K562 (cell line): ENCODE results near the gene SAMD8. TPM values are rescaled to one million over a fixed set of nuclear protein-coding genes. Genes with fewer than 3 reads are reported as not detected.
A peak's percentile ranks its signal among the peaks of the same experiment; 100 is the strongest.

Experiments used
- CCNT2 ChIP-seq: IDR thresholded peaks from 2 replicates; pipeline ENCODE4 v1.6.1; 2011; ENCODE audit warnings: borderline replicate concordance, low read depth, mild to moderate bottlenecking, moderate library complexity, mixed read lengths, low read length; ENCODE audit not compliant: insufficient read length; ENCODE audit errors: extremely low read depth
- FOXP1 ChIP-seq: sonication (generic); formaldehyde crosslinking; IDR thresholded peaks from 2 replicates; pipeline ENCODE4 v1.8.0; 2022; ENCODE audit warnings: mild to moderate bottlenecking, missing genetic modification reagents
- GTF2A2 ChIP-seq: IDR thresholded peaks from 2 replicates; pipeline ENCODE4 v1.6.1; 2016; ENCODE audit warnings: mild to moderate bottlenecking, missing genetic modification characterization, missing compliant biosample characterization
- MAZ ChIP-seq, 2 experiments: fragments of 450-650 bp in 1 of 2; sonication (generic) in 1 of 2; formaldehyde crosslinking; IDR thresholded peaks in 1 of 2; conservative IDR thresholded peaks in 1 of 2; 2 replicates each; pipeline versions ENCODE4 v1.4.0 to v1.5.0; 2020; ENCODE audit warnings: mild to moderate bottlenecking in 1 of 2, missing genetic modification reagents in 1 of 2
- NCOR1 ChIP-seq: fragments of 450-650 bp; IDR thresholded peaks from 2 replicates; pipeline ENCODE4 v1.6.1; 2016; ENCODE audit warnings: mild to moderate bottlenecking, moderate library complexity
- NFXL1 ChIP-seq: fragments of 450-650 bp; formaldehyde crosslinking; IDR thresholded peaks from 2 replicates; pipeline ENCODE4 v1.4.0; 2021; ENCODE audit warnings: mild to moderate bottlenecking
- RBM34 ChIP-seq: fragments of 200-400 bp; formaldehyde crosslinking; IDR thresholded peaks from 2 replicates; pipeline ENCODE4 v1.6.1; 2018; ENCODE audit warnings: low read length, borderline replicate concordance; ENCODE audit not compliant: insufficient read depth
- SP2 ChIP-seq: IDR thresholded peaks from 2 replicates; pipeline ENCODE4 v1.6.1; 2011; ENCODE audit warnings: mild to moderate bottlenecking, low read depth, low read length, moderate library complexity; ENCODE audit not compliant: poor library complexity, severe bottlenecking; ENCODE audit errors: extremely low read depth
- ZKSCAN8 ChIP-seq: fragments of 200-800 bp; sonication (Bioruptor generic); IDR thresholded peaks from 2 replicates; pipeline ENCODE4 v1.6.1; 2016; ENCODE audit warnings: missing genetic modification characterization, missing compliant biosample characterization
- ZNF79 ChIP-seq: fragments of 250-450 bp; sonication (Bioruptor Pico); IDR thresholded peaks from 2 replicates; pipeline ENCODE4 v1.4.0; 2020; ENCODE audit warnings: low read depth, mild to moderate bottlenecking, moderate library complexity
- polyA plus RNA-seq, 8 experiments: library from polyadenylated mRNA; depleted of rRNA in 4 of 8; stranded (reverse) in 5 of 8; unstranded in 3 of 8; fragments of >200 nt; fragmentation: Nextera tagmentation in 2 of 8; fragmentation: Illumina TruSeq in 1 of 8; extraction: Ambion mirVana in 2 of 8; extraction: Trizol in 1 of 8; gene quantifications; 2 replicates each; pipeline versions ENCODE4 v1.2.1 to v1.2.3, GENCODE V29; 2011 to 2014; ENCODE audit warnings: inconsistent platforms in 1 of 8, missing spikeins in 1 of 8
- total RNA-seq, 7 experiments: library from RNA; depleted of rRNA in 6 of 7; stranded (reverse); fragments of >200 nt in 6 of 7; fragmentation: Illumina TruSeq in 2 of 7; extraction: Trizol in 2 of 7; gene quantifications; 2 replicates each; pipeline versions ENCODE4 v1.2.1 to v1.2.3, GENCODE V29; 2011 to 2021; ENCODE audit warnings: low replicate concordance in 1 of 7
- TF ChIP-seq, protein P1 (sequence below): fragments of 250-450 bp; sonication (Bioruptor Pico); IDR thresholded peaks from 2 replicates; pipeline ENCODE4 v1.4.0; 2020; ENCODE audit warnings: mild to moderate bottlenecking, moderate library complexity
- TF ChIP-seq, protein P2 (sequence below): fragments of 250-450 bp; sonication (Bioruptor Pico); IDR thresholded peaks from 2 replicates; pipeline ENCODE4 v1.8.0; 2021; ENCODE audit warnings: borderline replicate concordance, mild to moderate bottlenecking, moderate library complexity; ENCODE audit not compliant: poor library complexity, severe bottlenecking
- TF ChIP-seq, protein P3 (sequence below): sonication (generic); formaldehyde crosslinking; IDR thresholded peaks from 2 replicates; pipeline ENCODE4 v1.8.0; 2022; ENCODE audit warnings: mild to moderate bottlenecking, missing genetic modification reagents
- TF ChIP-seq, protein P4 (sequence below), 2 experiments: fragments of 450-650 bp; IDR thresholded peaks; 2 replicates each; pipeline ENCODE4 v1.6.1; 2016; ENCODE audit warnings: mild to moderate bottlenecking in 2 of 2, borderline replicate concordance in 1 of 2, low read depth in 1 of 2, moderate library complexity in 1 of 2

SAMD8 gene
- total and polyA plus RNA-seq, 9 of the 15 experiments (the other 6 are each of a cell fraction or from before 2014, with no cell fraction given) = 2.7 to 16.1 (median 6.2) TPM

DNA sequence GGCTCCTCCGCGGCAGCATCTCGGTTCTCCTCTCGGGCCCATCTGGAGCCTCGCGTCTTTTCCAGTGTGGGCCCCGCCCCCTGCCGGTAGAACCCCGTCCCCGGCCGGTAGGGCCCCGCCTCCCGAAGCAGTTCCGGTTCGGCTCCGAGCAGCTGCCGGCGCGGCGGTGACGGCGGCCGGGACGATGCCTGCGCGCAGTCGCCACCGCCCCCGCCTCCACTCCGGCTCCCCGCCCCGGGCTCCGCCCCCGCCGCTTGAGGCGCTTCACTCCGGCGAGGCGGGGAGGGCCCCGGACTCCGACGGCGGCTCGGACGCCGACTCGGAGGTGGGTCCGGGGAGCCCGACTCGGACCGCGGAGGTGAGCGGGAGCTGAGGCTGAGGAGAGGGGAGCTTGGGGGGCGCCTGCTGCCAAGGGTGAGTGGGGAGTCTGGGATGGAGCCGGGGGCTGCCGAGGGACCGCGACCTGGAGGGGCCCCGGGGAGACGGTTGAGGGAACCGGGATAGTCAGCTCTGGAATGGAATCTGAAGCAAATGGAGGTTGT, at the start of gene SAMD8 (continued):
- TF ChIP-seq, protein P1, sequence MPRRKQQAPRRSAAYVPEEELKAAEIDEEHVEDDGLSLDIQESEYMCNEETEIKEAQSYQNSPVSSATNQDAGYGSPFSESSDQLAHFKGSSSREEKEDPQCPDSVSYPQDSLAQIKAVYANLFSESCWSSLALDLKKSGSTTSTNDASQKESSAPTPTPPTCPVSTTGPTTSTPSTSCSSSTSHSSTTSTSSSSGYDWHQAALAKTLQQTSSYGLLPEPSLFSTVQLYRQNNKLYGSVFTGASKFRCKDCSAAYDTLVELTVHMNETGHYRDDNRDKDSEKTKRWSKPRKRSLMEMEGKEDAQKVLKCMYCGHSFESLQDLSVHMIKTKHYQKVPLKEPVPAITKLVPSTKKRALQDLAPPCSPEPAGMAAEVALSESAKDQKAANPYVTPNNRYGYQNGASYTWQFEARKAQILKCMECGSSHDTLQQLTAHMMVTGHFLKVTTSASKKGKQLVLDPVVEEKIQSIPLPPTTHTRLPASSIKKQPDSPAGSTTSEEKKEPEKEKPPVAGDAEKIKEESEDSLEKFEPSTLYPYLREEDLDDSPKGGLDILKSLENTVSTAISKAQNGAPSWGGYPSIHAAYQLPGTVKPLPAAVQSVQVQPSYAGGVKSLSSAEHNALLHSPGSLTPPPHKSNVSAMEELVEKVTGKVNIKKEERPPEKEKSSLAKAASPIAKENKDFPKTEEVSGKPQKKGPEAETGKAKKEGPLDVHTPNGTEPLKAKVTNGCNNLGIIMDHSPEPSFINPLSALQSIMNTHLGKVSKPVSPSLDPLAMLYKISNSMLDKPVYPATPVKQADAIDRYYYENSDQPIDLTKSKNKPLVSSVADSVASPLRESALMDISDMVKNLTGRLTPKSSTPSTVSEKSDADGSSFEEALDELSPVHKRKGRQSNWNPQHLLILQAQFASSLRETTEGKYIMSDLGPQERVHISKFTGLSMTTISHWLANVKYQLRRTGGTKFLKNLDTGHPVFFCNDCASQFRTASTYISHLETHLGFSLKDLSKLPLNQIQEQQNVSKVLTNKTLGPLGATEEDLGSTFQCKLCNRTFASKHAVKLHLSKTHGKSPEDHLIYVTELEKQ (CRISPR knock-in tag) = no peak
- TF ChIP-seq NFXL1 (CRISPR knock-in tag) (no peak), NCOR1 (no peak), CCNT2 (peak; percentile 93), RBM34 (no peak), ZNF79 (no peak), ZKSCAN8 (CRISPR knock-in tag) (no peak), MAZ (CRISPR knock-in tag; conservative IDR thresholded peaks at IDR 0.05 in 1 of 2, IDR thresholded peaks at IDR 0.05 in 1 of 2) (peak; percentile 67 to 90; a peak in 3 of 4 replicates), FOXP1 (CRISPR knock-in tag) (peak; percentile 77; the same call in 1 of the 2 replicates), GTF2A2 (tag) (no peak), SP2 (no peak)
- TF ChIP-seq, protein P2, sequence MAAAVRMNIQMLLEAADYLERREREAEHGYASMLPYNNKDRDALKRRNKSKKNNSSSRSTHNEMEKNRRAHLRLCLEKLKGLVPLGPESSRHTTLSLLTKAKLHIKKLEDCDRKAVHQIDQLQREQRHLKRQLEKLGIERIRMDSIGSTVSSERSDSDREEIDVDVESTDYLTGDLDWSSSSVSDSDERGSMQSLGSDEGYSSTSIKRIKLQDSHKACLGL (CRISPR knock-in tag) = no peak
- TF ChIP-seq, protein P3, sequence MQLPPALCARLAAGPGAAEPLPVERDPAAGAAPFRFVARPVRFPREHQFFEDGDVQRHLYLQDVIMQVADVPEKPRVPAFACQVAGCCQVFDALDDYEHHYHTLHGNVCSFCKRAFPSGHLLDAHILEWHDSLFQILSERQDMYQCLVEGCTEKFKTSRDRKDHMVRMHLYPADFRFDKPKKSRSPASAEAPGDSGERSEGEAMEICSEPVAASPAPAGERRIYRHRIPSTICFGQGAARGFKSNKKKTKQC (CRISPR knock-in tag) = no peak
- TF ChIP-seq, protein P4, sequence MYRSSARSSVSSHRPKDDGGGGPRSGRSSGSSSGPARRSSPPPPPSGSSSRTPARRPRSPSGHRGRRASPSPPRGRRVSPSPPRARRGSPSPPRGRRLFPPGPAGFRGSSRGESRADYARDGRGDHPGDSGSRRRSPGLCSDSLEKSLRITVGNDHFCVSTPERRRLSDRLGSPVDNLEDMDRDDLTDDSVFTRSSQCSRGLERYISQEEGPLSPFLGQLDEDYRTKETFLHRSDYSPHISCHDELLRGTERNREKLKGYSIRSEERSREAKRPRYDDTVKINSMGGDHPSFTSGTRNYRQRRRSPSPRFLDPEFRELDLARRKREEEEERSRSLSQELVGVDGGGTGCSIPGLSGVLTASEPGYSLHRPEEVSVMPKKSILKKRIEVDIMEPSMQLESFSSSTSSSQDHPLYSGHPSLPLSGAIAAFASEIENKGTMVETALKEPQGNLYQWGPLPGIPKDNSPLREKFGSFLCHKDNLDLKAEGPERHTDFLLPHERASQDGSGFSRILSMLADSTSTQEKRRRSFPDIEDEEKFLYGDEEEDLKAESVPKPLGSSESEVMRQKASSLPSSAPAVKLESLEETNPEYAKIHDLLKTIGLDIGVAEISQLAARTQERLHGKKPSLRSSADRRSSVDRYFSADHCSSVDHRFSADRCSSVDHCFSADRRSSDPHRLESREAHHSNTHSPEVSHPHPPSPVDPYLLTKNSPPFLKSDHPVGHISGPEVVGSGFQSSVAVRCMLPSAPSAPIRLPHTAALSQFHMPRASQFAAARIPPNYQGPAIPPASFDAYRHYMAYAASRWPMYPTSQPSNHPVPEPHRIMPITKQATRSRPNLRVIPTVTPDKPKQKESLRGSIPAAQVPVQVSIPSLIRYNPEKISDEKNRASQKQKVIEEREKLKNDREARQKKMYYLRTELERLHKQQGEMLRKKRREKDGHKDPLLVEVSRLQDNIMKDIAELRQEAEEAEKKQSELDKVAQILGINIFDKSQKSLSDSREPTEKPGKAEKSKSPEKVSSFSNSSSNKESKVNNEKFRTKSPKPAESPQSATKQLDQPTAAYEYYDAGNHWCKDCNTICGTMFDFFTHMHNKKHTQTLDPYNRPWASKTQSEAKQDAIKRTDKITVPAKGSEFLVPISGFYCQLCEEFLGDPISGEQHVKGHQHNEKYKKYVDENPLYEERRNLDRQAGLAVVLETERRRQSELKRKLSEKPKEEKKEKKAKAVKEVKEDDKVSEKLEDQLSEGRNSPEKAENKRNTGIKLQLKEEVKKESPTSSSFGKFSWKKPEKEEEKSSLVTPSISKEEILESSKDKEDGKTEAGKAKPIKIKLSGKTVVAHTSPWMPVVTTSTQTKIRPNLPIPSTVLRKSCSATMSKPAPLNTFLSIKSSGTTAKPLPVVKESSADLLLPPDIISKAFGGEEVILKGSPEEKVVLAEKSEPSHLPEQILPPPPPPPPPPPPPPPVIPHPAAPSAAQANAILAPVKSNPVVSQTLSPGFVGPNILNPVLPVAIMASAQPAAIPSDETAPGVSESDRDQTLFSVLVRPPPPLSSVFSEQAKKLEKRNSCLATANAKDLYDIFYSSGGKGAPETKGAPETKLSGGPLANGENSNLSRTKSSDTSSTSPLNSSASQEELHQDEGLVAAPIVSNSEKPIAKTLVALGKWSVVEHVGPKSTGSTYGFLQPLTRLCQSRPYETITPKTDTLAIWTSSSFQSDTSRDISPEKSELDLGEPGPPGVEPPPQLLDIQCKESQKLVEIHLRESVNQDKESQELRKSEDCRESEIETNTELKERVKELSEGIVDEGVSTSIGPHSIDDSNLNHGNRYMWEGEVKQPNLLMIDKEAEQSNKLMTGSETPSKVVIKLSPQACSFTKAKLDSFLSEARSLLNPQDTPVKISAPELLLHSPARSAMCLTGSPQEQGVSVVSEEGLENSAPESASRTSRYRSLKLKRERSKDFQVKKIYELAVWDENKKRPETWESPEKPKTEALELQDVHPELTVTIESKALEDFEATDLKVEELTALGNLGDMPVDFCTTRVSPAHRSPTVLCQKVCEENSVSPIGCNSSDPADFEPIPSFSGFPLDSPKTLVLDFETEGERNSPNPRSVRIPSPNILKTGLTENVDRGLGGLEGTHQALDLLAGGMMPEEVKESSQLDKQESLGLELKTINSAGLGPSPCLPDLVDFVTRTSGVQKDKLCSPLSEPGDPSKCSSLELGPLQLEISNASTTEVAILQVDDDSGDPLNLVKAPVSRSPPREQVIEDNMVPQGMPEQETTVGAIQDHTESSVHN (IDR thresholded peaks at IDR 0.05; ENCODE audit: borderline replicate concordance in 1 of 2, low read depth in 1 of 2) = no peak
